H1 (cell line): ENCODE results near the gene CDYL2. TPM values are rescaled to one million over a fixed set of nuclear protein-coding genes. Genes with fewer than 3 reads are reported as not detected.

ENCODE experiments used
- CTCF ChIA-PET: fragments of 300-600 bp; sonication (Branson Sonifier 250); formaldehyde crosslinking; loops from one replicate; lab custom pipeline; 2021; ENCODE audit not compliant: partially characterized antibody; lab: Charles Lee
- POLR2A ChIA-PET: fragments of 300-600 bp; sonication (Branson Sonifier 250); formaldehyde crosslinking; loops from one replicate; lab custom pipeline; 2021; ENCODE audit warnings: inconsistent platforms; ENCODE audit not compliant: partially characterized antibody; lab: Charles Lee
- DNase-seq, 2 experiments: peaks; one replicate each; pipeline versions ENCODE4 v3.0.0 to v3.0.0-alpha.2; 2010 to 2022; ENCODE audit warnings: low spot score in 2 of 2, low read depth in 1 of 2, mixed read lengths in 1 of 2
- FAIRE-seq: peaks from 2 replicates; lab custom pipeline; 2011; peaks lifted over from hg19 to GRCh38; lab: Jason Lieb, UNC
- H2AFZ ChIP-seq: 2 replicates; pipeline ENCODE4 v1.8.1; 2012; ENCODE audit warnings: low read length, inconsistent platforms
- H2AK5ac ChIP-seq: 2 replicates; pipeline ENCODE4 v1.6.1; 2013; ENCODE audit warnings: low read depth, low read length
- H2BK120ac ChIP-seq: replicated peaks from 2 replicates; pipeline ENCODE3; 2013; ENCODE audit warnings: low read depth, low read length, inconsistent platforms
- H2BK12ac ChIP-seq: 2 replicates; pipeline ENCODE4 v1.6.1; 2013; ENCODE audit warnings: low read depth, low read length
- H2BK15ac ChIP-seq: 2 replicates; pipeline ENCODE4 v1.6.1; 2013; ENCODE audit warnings: low read length
- H2BK20ac ChIP-seq: 2 replicates; pipeline ENCODE4 v1.6.1; 2013; ENCODE audit warnings: low read length
- H2BK5ac ChIP-seq: 2 replicates; pipeline ENCODE4 v1.6.1; 2013; ENCODE audit warnings: low read depth, low read length
- H3K14ac ChIP-seq: 2 replicates; pipeline ENCODE4 v1.6.1; 2013; ENCODE audit warnings: inconsistent platforms; ENCODE audit not compliant: insufficient read length
- H3K18ac ChIP-seq: 2 replicates; pipeline ENCODE4 v1.6.1; 2013; ENCODE audit warnings: low read length; ENCODE audit errors: extremely low read depth
- H3K23ac ChIP-seq: 2 replicates; pipeline ENCODE4 v1.6.1; 2013; ENCODE audit warnings: inconsistent platforms; ENCODE audit not compliant: insufficient read length
- H3K23me2 ChIP-seq: 2 replicates; pipeline ENCODE4 v1.6.1; 2013; ENCODE audit warnings: low read depth, low read length
- H3K27ac ChIP-seq: 2 replicates; pipeline ENCODE4 v1.6.1; 2011; ENCODE audit warnings: low read depth, low read length, inconsistent platforms
- H3K27me3 ChIP-seq, 4 experiments: replicated peaks in 1 of 4; 1 replicate in 1 of 4; 2 replicates in 3 of 4; pipeline versions ENCODE4 v1.6.1 to v1.8.1; 2011 to 2013; ENCODE audit warnings: low read length in 3 of 4, mild to moderate bottlenecking in 3 of 4, inconsistent platforms in 2 of 4, mixed read lengths in 2 of 4, moderate library complexity in 1 of 4; ENCODE audit not compliant: control insufficient read depth in 3 of 4, insufficient read depth in 3 of 4; ENCODE audit errors: extremely low read depth in 1 of 4
- H3K36me3 ChIP-seq, 4 experiments: 2 replicates each; pipeline versions ENCODE4 v1.6.1 to v1.8.1; 2011 to 2013; ENCODE audit warnings: mild to moderate bottlenecking in 4 of 4, low read length in 3 of 4, moderate library complexity in 2 of 4, control low read depth in 1 of 4, inconsistent platforms in 1 of 4; ENCODE audit not compliant: insufficient read depth in 4 of 4, control insufficient read depth in 2 of 4
- H3K4ac ChIP-seq: replicated peaks from 2 replicates; pipeline ENCODE3; 2013; ENCODE audit warnings: low read length, low read depth, mixed read lengths, inconsistent platforms; ENCODE audit not compliant: insufficient read length
- H3K4me1 ChIP-seq, 4 experiments: replicated peaks in 1 of 4; 1 replicate in 1 of 4; 2 replicates in 3 of 4; pipeline versions ENCODE4 v1.6.1 to v1.8.1; 2011 to 2013; ENCODE audit warnings: low read length in 3 of 4, inconsistent platforms in 2 of 4, mixed read lengths in 1 of 4; ENCODE audit not compliant: insufficient read depth in 4 of 4, control insufficient read depth in 3 of 4
- H3K4me2 ChIP-seq, 2 experiments: 2 replicates each; pipeline versions ENCODE4 v1.6.1 to v1.8.1; 2011 to 2013; ENCODE audit warnings: low read depth in 2 of 2, low read length in 2 of 2, control low read depth in 1 of 2, inconsistent platforms in 1 of 2, mild to moderate bottlenecking in 1 of 2; ENCODE audit not compliant: insufficient read depth in 1 of 2
- H3K4me3 ChIP-seq, 4 experiments: fragments of 200-600, 300-600 bp in 1 of 4; sonication (generic), shearing (Covaris generic), sonication (Bioruptor Twin) in 1 of 4; 2 replicates each; pipeline versions ENCODE4 v1.5.1 to v1.8.1; 2011 to 2016; ENCODE audit warnings: low read length in 4 of 4, low read depth in 3 of 4, control low read depth in 2 of 4, inconsistent platforms in 2 of 4, mild to moderate bottlenecking in 2 of 4, mixed read lengths in 1 of 4, moderate library complexity in 1 of 4; ENCODE audit not compliant: insufficient read depth in 2 of 4; ENCODE audit errors: extremely low read depth in 1 of 4
- H3K56ac ChIP-seq: replicated peaks from 2 replicates; pipeline ENCODE3; 2013; ENCODE audit warnings: low read depth, mild to moderate bottlenecking, mixed read lengths, low read length, inconsistent platforms; ENCODE audit not compliant: insufficient read length
- H3K79me1 ChIP-seq: 2 replicates; pipeline ENCODE4 v1.6.1; 2013; ENCODE audit warnings: low read depth, low read length, control low read depth
- H3K79me2 ChIP-seq, 2 experiments: 2 replicates each; pipeline versions ENCODE4 v1.6.1 to v1.8.1; 2012 to 2013; ENCODE audit warnings: low read length in 2 of 2, mild to moderate bottlenecking in 2 of 2, inconsistent platforms in 1 of 2; ENCODE audit not compliant: insufficient read depth in 2 of 2, control insufficient read depth in 1 of 2
- H3K9ac ChIP-seq, 4 experiments: replicated peaks in 1 of 4; 1 replicate in 1 of 4; 2 replicates in 3 of 4; pipeline versions ENCODE4 v1.6.1 to v1.8.1; 2011 to 2013; ENCODE audit warnings: low read depth in 3 of 4, low read length in 3 of 4, control low read depth in 2 of 4, mild to moderate bottlenecking in 2 of 4, moderate library complexity in 2 of 4, inconsistent platforms in 1 of 4; ENCODE audit errors: extremely low read depth in 1 of 4
- H3K9me3 ChIP-seq, 2 experiments: 2 replicates each; pipeline versions ENCODE4 v1.6.1 to v1.8.1; 2012 to 2013; ENCODE audit warnings: mild to moderate bottlenecking in 2 of 2, moderate library complexity in 2 of 2, control low read depth in 1 of 2, inconsistent platforms in 1 of 2, low read depth in 1 of 2, low read length in 1 of 2, mixed read lengths in 1 of 2; ENCODE audit not compliant: insufficient read depth in 2 of 2
- H4K20me1 ChIP-seq, 2 experiments: replicated peaks in 1 of 2; 2 replicates each; pipeline versions ENCODE3 to v1.8.1; 2011 to 2013; ENCODE audit warnings: inconsistent platforms in 2 of 2, low read length in 2 of 2, mild to moderate bottlenecking in 1 of 2; ENCODE audit not compliant: insufficient read depth in 2 of 2, control insufficient read depth in 1 of 2
- H4K5ac ChIP-seq: 2 replicates; pipeline ENCODE4 v1.6.1; 2013; ENCODE audit warnings: low read length, low read depth, mixed read lengths, inconsistent platforms; ENCODE audit not compliant: insufficient read length
- H4K8ac ChIP-seq: 2 replicates; pipeline ENCODE4 v1.8.0; 2013; ENCODE audit warnings: mild to moderate bottlenecking, moderate library complexity, low read length, inconsistent platforms; ENCODE audit not compliant: insufficient read depth; ENCODE audit errors: extremely low read depth
- H4K91ac ChIP-seq: replicated peaks from 2 replicates; pipeline ENCODE3; 2013; ENCODE audit warnings: low read length, mixed read lengths, inconsistent platforms; ENCODE audit not compliant: insufficient read length
- BCL11A ChIP-seq, 2 experiments: IDR thresholded peaks; one replicate each; pipeline ENCODE4 v1.6.1; 2011; ENCODE audit warnings: low read depth in 2 of 2, low read length in 2 of 2, mild to moderate bottlenecking in 2 of 2
- CBX5 ChIP-seq: fragments of 300-800, 300-1000 bp; sonication (generic); IDR thresholded peaks from 2 replicates; pipeline ENCODE4 v1.7.1; 2016; ENCODE audit warnings: antibody characterized with exemption, low read length, low read depth
- CTBP2 ChIP-seq: IDR thresholded peaks from 2 replicates; pipeline ENCODE4 v1.7.0; 2011; ENCODE audit warnings: borderline replicate concordance, mild to moderate bottlenecking, moderate library complexity, mixed read lengths, low read length; ENCODE audit not compliant: insufficient read depth, insufficient read length
- HDAC2 ChIP-seq, 2 experiments: fragments of 300-600 bp in 1 of 2; sonication (generic) in 1 of 2; IDR thresholded peaks; 2 replicates each; pipeline ENCODE4 v1.6.1; 2011 to 2012; ENCODE audit warnings: low read depth in 2 of 2, low read length in 2 of 2, mild to moderate bottlenecking in 2 of 2, moderate library complexity in 2 of 2, borderline replicate concordance in 1 of 2, inconsistent platforms in 1 of 2
- JUND ChIP-seq: IDR thresholded peaks from 2 replicates; pipeline ENCODE4 v1.6.1; 2011; ENCODE audit warnings: mild to moderate bottlenecking, improper control_type of control experiment, low read length
- MAX ChIP-seq: IDR thresholded peaks from 2 replicates; pipeline ENCODE4 v1.6.1; 2012; ENCODE audit warnings: inconsistent platforms
- SIRT6 ChIP-seq: IDR thresholded peaks from one replicate; pipeline ENCODE4 v1.7.1; 2012; ENCODE audit warnings: low read length, inconsistent platforms
- TAF7 ChIP-seq: optimal IDR thresholded peaks from 2 replicates; pipeline ENCODE3; 2011; ENCODE audit warnings: low read depth, mild to moderate bottlenecking, inconsistent platforms, low read length, moderate library complexity, borderline replicate concordance
- WGBS, 2 experiments: shearing (Covaris generic) in 1 of 2; methylation state at CpG; one replicate each; pipeline versions ENCODE4 v1.1.6 to v1.1.7; 2013 to 2015; ENCODE audit warnings: low lambda C conversion rate in 2 of 2, mixed read lengths in 2 of 2, inconsistent platforms in 1 of 2, low coverage in 1 of 2, missing lambda C conversion rate in 1 of 2; ENCODE audit not compliant: insufficient replicate concordance in 2 of 2, insufficient coverage in 1 of 2, insufficient read length in 1 of 2; ENCODE audit errors: extremely low coverage in 1 of 2, missing lambda C conversion rate in 1 of 2; 5-methylcytosine and 5-hydroxymethylcytosine counted together
- polyA plus RNA-seq, 7 experiments: library from polyadenylated mRNA; depleted of rRNA in 3 of 7; stranded (reverse) in 5 of 7; unstranded in 2 of 7; fragments of >200 nt in 5 of 7; fragments of 200-250 nt in 2 of 7; gene quantifications; 1 replicate in 5 of 7; 2 replicates in 1 of 7; 4 replicates in 1 of 7; pipeline versions ENCODE4 v1.2.1 to v1.2.3, GENCODE V29; 2011 to 2013; ENCODE audit warnings: missing spikeins in 2 of 7, mixed read lengths in 2 of 7
- total RNA-seq: library from RNA; stranded (reverse); fragmentation: NEBNext Ultra II Directional; extraction: Animal tissue kit (Norgen Biotek cat#: 25700); gene quantifications from 2 replicates; pipeline ENCODE4 v1.2.1, GENCODE V29; 2021

Gene CDYL2
- total and polyA plus RNA-seq, 2 of the 8 experiments (the other 6 are each of a cell fraction or from before 2014, with no cell fraction given): 0.33 to 5.3 TPM

- TF ChIP-seq CBX5 (no peak), TAF7 (no peak), HDAC2 (IDR thresholded peaks at IDR 0.05; ENCODE audit: borderline replicate concordance in 1 of 2, low read depth in 2 of 2, low read length in 2 of 2) (no peak), BCL11A (IDR thresholded peaks at IDR 0.05; ENCODE audit: low read depth in 2 of 2, low read length in 2 of 2) (no peak), CTBP2 (no peak), JUND (no peak), MAX (no peak), SIRT6 (no peak)
- Histone ChIP-seq H3K56ac (no peak overlapping the region), H3K27ac (no peak overlapping the region), H3K79me1 (no peaks in the 10 kb centered on the region), H3K18ac (no peak overlapping the region), H3K4me2 (no peak overlapping the region), H2BK120ac (no peak overlapping the region), H2AFZ (no peak overlapping the region), H2BK5ac (no peak overlapping the region), H4K5ac (no peak overlapping the region), H3K36me3 (no peaks in the 10 kb centered on the region), H3K23ac (no peak overlapping the region), H3K14ac (no peak overlapping the region), H3K4me1 (no peaks in the 10 kb centered on the region), H2BK20ac (no peak overlapping the region), H2BK15ac (no peak overlapping the region), H4K91ac (no peak overlapping the region), H4K8ac (no peak overlapping the region), H2AK5ac (no peak overlapping the region), H2BK12ac (no peak overlapping the region), H3K9ac (no peak overlapping the region), H4K20me1 (no peaks in the 10 kb centered on the region), H3K79me2 (no peaks in the 10 kb centered on the region), H3K23me2 (no peaks in the 10 kb centered on the region), H3K4ac (no peak overlapping the region), H3K9me3 (peaks cover 0 to 5% of the 10 kb centered on the region in 2 experiments; a peak in 2 of 4 replicates), H3K27me3 (no peaks in the 10 kb centered on the region), H3K4me3 (no peak overlapping the region)
- ChIA-PET POLR2A (no interaction called here), CTCF (no interaction called here)
- FAIRE-seq (no peak), DNase-seq (no peak)
- WGBS, 2 experiments: 91% methylated on average over 1 of the region's 1 CpG; no CpG with 5 or more reads in 1 of the 2 experiments
These were observed 28.9 kb downstream of the CDYL2 start for GRCh38 chr16:80775450-80775849.
